Measurements from ENCODE around the gene PRODH2.

Gene PRODH2

DNA sequence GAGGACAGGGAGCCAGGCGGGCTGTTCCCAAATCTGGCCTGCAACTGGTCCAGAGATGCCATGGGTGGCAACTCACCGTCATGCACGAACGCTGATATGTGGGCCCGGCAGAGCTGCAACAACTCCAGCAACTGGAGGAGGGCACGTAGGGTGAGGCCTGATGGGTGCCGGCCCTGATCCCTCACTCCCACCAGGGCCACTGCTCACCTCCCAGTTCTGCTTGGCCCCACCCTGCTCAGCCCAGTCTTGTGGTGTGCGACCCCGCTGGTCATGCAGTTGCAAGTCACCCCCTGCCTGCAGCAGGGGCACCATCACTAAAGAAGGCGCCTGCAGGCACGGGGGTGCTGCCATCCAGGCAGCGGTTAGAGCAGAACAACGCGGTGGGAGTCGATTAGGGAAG is 20.3 kb downstream of the PRODH2 start:
- TF ChIP-seq, protein P1, sequence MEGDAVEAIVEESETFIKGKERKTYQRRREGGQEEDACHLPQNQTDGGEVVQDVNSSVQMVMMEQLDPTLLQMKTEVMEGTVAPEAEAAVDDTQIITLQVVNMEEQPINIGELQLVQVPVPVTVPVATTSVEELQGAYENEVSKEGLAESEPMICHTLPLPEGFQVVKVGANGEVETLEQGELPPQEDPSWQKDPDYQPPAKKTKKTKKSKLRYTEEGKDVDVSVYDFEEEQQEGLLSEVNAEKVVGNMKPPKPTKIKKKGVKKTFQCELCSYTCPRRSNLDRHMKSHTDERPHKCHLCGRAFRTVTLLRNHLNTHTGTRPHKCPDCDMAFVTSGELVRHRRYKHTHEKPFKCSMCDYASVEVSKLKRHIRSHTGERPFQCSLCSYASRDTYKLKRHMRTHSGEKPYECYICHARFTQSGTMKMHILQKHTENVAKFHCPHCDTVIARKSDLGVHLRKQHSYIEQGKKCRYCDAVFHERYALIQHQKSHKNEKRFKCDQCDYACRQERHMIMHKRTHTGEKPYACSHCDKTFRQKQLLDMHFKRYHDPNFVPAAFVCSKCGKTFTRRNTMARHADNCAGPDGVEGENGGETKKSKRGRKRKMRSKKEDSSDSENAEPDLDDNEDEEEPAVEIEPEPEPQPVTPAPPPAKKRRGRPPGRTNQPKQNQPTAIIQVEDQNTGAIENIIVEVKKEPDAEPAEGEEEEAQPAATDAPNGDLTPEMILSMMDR (IDR thresholded peaks at IDR 0.05; ENCODE audit: low read depth, low read length) = no peak
- H3K4me3 ChIP-seq (ENCODE audit: low read depth, low read length) = no peak overlapping the region

DNA sequence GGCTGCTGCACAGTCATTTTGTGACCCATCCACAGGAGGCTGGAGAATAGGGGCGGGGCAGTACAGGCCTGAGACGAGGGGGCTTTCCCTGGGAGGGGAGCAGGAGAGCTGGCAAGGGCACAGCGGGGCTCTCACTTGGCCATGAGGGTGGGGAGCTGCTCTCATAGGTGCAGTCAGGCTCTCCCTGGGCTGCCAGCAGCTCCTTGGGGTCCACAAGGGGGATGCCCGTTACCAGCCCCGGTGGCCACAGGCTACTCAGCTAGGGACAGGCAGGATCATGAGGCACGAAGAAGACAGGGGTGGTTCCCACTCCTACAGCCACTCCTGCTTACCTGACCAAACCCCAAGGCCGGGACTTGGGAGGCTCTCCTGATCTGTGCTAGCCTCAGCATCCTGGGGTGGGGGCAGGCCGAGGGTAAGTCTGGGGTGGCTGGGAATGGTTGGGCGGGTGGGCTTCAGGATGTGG is 20.8 kb downstream of the PRODH2 start:
- TF ChIP-seq, protein P1 (IDR thresholded peaks at IDR 0.05; ENCODE audit: low read depth, low read length) = no peak
- no peak overlapping the region for H3K4me3 ChIP-seq (ENCODE audit: low read depth, low read length)

DNA sequence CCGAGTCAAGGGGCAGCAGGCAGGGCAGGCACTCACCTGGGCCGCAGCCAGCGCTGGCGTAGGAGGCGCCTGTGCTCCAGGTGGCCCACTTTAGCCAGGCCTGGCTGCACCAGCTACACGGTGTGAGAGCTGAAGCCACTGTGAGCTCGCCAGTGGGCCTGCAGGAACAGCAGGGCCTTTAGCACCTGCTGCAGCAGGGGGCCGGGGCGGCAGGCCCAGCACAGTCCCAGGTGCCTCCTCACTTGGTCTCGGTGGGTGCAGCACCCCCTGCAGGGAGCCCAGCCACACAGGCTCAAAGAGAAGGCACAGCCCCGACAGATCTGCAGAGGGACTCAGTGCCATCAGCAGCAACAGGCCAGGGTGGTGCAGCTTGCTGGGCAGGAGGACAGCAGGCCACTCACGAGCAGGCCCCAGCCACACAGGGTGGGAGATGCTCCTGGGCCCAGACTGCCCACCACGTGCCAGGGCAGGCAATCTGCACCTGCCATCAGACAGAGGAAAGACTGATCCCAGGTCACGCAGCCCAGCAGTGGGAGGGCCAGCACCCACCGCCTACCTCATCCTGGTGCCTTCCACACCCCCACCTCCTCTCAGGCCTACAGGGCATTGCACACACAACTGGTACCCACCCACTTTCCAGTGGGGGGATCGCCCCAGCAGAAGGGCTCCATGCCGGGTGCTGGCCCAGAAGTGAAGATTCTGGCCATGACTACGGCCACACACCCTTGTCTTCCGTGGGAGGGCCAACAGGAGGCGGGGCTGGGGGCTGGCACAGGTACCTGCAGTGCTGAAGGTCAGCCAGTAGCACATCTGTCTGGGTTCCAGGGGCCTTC is 21.4 kb downstream of the PRODH2 start:
- TF ChIP-seq, protein P1 (IDR thresholded peaks at IDR 0.05; ENCODE audit: low read depth, low read length) = no peak
- H3K4me3 ChIP-seq (ENCODE audit: low read depth, low read length) = no peak overlapping the region

DNA sequence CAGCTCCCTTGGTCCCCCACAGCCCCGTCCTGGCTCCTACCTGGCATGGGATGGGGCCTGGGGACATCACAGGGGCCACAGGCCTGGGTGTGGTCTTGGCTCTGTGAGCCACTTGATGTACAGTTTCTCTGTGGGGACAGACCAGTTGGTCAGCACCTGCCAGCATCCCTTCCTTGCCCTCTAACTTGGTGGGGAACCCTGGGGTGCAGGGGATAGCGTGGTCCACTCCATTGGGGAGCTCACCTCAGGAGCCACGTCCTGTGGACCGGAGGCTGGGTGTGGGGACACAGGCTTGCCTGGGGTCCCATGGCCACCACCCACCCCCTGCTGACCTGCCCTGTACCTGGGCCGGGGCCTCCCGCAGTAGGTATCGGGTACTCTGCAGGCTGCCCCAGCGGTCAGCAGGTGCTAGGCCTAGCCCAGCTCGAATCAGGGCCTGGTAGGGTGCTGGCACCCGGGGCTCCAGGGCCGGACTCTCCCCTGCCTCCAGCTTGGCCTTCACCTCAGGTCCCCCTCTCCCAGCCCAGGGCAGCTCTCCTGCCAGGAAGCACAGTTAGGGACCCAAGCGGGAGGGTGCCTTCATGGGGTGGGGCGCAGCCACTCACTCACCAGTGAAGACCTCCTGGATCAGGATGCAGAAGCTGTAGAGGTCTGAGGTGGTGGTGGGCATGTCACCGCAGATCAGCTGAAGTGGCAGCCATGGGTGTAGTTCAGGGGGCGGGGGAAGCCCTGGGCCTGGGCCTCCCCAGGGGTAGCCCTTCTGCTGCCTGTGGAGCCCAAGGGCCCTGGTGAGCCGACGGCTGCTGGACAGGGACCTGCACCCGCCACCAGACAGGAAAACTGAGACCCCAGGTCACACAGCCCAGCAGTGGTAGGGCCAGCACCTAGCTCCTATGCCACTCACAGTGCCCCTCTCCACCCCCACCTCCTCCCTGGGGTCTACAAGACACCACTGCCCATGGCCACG is 22.4 kb downstream of the PRODH2 start:
- TF ChIP-seq, protein P1 (IDR thresholded peaks at IDR 0.05; ENCODE audit: low read depth, low read length) = no peak
- H3K4me3 ChIP-seq (ENCODE audit: low read depth, low read length) = no peak overlapping the region

DNA sequence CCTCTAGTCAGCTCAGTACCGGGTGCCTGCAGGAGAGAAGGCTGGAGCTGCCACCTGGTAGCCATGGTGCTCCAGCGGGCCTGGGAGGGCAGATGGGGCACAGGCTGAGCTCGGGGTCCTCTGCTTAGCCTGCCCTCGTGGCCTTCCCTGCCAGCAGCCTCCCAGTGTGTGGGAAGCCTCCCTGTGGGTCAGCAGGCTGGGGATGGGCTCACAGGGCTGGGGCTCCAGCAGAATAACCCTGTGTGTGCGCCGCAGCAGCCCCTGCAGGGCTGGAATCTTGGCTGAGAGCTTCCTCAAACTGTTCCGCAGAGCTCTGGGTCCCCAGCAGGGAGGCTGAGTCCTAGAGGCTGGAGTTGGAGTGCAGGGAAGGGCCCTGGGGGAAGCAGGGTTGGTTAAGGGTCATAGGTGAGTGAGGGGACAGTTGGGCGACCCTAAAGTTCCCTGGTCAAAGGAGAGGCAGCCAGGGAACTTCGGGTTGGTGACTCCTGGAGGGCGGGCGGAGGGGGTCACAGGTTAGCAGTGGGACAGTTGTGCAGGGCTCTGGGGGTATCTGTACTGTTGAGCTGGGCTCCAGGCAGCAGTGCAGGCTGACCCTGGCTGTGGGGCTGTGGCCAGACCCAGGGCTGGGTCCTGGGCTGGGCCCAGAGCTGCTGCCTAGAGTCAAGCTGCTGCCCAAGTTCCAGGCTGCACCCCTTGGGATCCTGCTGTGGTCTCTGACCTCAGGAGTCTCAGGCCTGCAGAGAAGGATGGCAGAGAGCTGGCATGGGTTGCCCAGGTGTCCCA is 23.3 kb downstream of the PRODH2 start:
- TF ChIP-seq, protein P1 (IDR thresholded peaks at IDR 0.05; ENCODE audit: low read depth, low read length) = no peak

DNA sequence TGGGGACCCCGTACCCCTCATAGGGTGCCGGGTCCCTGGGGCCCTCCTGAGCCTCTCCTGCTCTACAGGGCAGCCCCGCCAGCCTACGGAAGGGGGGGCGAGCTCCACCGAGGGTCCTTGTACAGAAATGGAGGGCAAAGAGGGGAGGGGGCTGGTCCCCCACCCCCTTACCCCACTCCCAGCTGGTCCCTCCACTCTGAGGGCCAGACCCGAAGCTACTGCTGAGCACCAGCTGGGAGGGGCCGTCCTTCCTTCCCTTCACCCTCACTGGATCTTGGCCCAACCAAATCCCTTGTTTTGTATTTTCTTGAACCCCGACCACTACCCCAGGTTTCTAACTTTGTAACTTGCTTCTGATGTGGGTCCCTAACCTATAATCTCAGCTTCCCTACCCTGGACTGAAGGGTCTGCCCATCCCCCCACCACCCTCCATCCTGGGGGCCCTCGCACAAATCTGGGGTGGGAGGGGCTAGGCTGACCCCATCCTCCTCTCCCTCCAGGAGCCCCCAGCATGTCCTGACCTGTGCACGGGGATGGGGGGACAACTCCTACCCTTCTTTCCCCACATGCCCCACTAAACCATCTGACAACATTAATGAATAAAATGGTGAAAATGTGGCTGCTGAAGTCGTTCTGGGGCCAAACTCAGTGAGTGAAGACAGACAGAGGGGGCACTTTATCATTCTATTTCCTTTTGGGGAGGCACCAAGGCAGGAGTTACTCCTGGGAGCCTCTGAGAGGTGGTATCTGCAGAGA is 24.3 kb downstream of the PRODH2 start:
- TF ChIP-seq, protein P1 (IDR thresholded peaks at IDR 0.05; ENCODE audit: low read depth, low read length) = no peak
- no peak overlapping the region for H3K4me3 ChIP-seq (ENCODE audit: low read depth, low read length)

More for the DNA sequence above, 23.3 kb downstream of the PRODH2 start:
- no peak overlapping the region for H3K4me3 ChIP-seq (ENCODE audit: low read depth, low read length)

Measured in WI38 (cell line).